Prostate gland (tissue), 2 donors: Measurements from ENCODE around the gene S100PBP. TPM values are rescaled to one million over a fixed set of nuclear protein-coding genes. Genes with fewer than 3 reads are reported as not detected.

Source experiments
- DNase-seq: peaks from one replicate; pipeline ENCODE4 v3.0.0-alpha.2; 2019; ENCODE audit warnings: low spot score
- H3K27ac ChIP-seq, 2 donors: fragments of 200-600 bp; sonication (generic); 2 replicates each; pipeline ENCODE4 v1.5.1; 2017 to 2019
- H3K27me3 ChIP-seq: fragments of 200-600 bp; sonication (generic); replicated peaks from 2 replicates; pipeline ENCODE4 v1.5.1; 2019; ENCODE audit not compliant: insufficient read depth
- H3K36me3 ChIP-seq, 2 donors: fragments of 200-600 bp; sonication (generic); 1 replicate in 1 of 2; 2 replicates in 1 of 2; pipeline versions ENCODE4 v1.5.1 to v1.8.1; 2017 to 2019
- H3K4me1 ChIP-seq: fragments of 200-600 bp; sonication (generic); replicated peaks from 2 replicates; pipeline ENCODE4 v1.5.1; 2019
- H3K4me3 ChIP-seq, 2 donors: fragments of 200-600 bp; sonication (generic); 2 replicates each; pipeline ENCODE4 v1.5.1; 2017 to 2019
- H3K9me3 ChIP-seq: fragments of 200-600 bp; sonication (generic); 2 replicates; pipeline ENCODE4 v1.5.1; 2017
- CTCF ChIP-seq, 4 experiments: fragments of 200-600 bp in 2 of 4; fragments of 450-650 bp in 2 of 4; sonication (generic) in 2 of 4; IDR thresholded peaks; 1 replicate in 3 of 4; 2 replicates in 1 of 4; pipeline ENCODE4 v1.5.1; 2016 to 2019; ENCODE audit warnings: antibody characterized with exemption in 4 of 4, mild to moderate bottlenecking in 2 of 4, moderate library complexity in 2 of 4
- POLR2A ChIP-seq: fragments of 450-650 bp; IDR thresholded peaks from one replicate; pipeline ENCODE4 v1.6.1; 2016; ENCODE audit warnings: antibody characterized with exemption, mild to moderate bottlenecking
- POLR2AphosphoS5 ChIP-seq: sonication (generic); formaldehyde crosslinking; IDR thresholded peaks from one replicate; pipeline ENCODE4 v1.6.1; 2017; ENCODE audit warnings: antibody characterized with exemption
- WGBS: methylation state at CpG from one replicate; pipeline ENCODE4 v1.1.5; 2018; 5-methylcytosine and 5-hydroxymethylcytosine counted together
- intact Hi-C: fragments of 100-400 bp; cut with DNase I; formaldehyde crosslinking; loops from one replicate; pipeline ENCODE4 v1.14.2; 2022
- total RNA-seq, 2 donors: library from RNA; depleted of rRNA; stranded (reverse); fragments of >200 nt; gene quantifications; one replicate each; pipeline ENCODE4 v1.1.0, GENCODE V29; 2016

Gene S100PBP
- total RNA-seq, 2 donors from 2014 or later, result 27.1 to 72.5 TPM

GRCh38 chr1:32881871-32882850 is 64.7 kb downstream of the S100PBP start:
- Histone ChIP-seq H3K36me3 (no peaks in the 10 kb centered on the region), H3K9me3 (no peaks in the 10 kb centered on the region), H3K27ac (no peak overlapping the region), H3K27me3 (peaks cover 9% of the 10 kb centered on the region), H3K4me3 (no peak overlapping the region), H3K4me1 (no peaks in the 10 kb centered on the region)
- 32% methylated on average over 22 of the region's 22 CpGs for WGBS
- no peak for DNase-seq
- intact Hi-C loops, result no loop called here
- TF ChIP-seq POLR2AphosphoS5 (no peak), CTCF (IDR thresholded peaks at IDR 0.05) (no peak), POLR2A (no peak)

DNA sequence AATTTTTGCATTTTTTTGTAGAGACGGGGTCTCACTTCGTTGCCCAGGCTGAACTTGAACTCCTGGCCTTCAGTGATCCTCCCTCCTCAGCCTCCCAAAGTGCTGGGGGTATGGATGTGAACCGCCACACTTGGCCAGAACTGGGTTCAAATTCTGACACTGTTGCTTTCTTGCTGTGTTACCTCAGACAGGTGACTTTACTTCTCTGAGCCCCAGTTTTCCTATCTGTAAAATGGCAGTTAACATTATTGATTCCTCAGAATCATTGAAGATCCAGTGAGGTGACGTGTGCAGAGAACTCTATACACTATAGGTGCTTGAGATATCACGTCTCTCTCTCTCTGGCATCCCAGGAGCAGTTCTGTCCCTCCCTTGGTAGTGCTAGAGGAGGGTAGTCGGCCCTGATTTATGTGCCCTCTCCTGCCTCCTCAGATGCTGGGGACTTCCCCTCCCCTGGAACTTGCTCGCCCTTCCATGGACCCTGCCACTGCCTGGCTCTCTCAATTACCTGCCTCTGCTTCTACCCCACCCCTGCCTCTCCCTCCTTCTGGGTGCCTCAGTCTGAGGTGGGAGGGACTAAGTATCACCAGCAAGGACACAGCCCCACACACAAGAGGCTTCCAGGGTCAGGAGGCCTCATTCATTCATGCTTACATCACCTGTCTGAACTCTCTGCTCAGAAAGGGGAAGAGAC is 66.0 kb downstream of the S100PBP start:
- WGBS, result 75% methylated on average over 7 of the region's 7 CpGs
- no peaks in the 10 kb centered on the region for H3K4me1 ChIP-seq
- DNase-seq, result no peak
- intact Hi-C loops, result no loop called here
- H3K27me3 ChIP-seq, result peaks cover 16% of the 10 kb centered on the region
- TF ChIP-seq CTCF (IDR thresholded peaks at IDR 0.05), result no peak
- no peak for TF ChIP-seq POLR2A
- no peak for TF ChIP-seq POLR2AphosphoS5
- H3K4me3 ChIP-seq, result no peak overlapping the region
- no peaks in the 10 kb centered on the region for H3K9me3 ChIP-seq
- H3K36me3 ChIP-seq, result no peaks in the 10 kb centered on the region
- H3K27ac ChIP-seq, result no peak overlapping the region

DNA sequence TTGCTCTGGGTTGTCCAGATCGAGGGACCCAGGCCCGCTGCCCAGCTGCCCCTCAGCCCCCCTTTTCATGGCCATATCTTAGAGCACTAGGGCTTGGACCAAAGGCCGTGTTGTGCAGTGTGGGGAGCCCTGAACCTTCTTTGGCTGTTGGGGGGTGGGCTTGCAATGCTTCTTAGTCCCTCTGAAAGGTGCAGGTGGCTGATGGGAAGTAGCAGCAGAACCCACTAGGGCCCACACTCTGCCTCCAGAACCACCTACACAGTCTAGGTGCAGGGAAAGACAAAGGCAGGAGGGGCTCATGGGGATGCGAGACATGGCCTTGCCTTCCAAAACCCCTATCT is 66.5 kb downstream of the S100PBP start:
- intact Hi-C loops, result no loop called here

DNA sequence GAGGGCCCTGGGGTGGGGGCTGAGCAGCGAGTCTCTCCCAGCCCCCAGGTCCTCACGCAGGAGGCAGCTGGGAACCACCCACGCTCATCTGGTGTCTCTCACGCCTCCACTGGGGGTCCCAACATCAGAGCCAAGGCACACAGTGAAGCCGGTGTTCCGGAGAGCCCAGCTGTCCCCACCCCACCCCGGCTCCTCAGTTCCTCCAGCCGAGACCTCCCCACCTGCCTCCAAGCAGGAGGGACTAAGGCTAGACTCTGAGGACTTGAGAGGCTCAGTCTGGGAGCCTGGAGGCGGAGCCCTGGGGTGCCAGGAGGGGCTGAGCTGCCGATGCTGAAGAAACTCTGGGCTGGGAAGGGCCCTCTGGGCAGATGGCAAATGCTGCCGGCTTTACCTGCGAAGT is 67.3 kb downstream of the S100PBP start:
- TF ChIP-seq POLR2AphosphoS5 (no peak), POLR2A (no peak), CTCF (IDR thresholded peaks at IDR 0.05) (no peak)
- no peak for DNase-seq
- WGBS, result 46% methylated on average over 11 of the region's 12 CpGs
- Histone ChIP-seq H3K27me3 (peaks cover 22% of the 10 kb centered on the region), H3K27ac (no peak overlapping the region), H3K9me3 (no peaks in the 10 kb centered on the region), H3K36me3 (no peaks in the 10 kb centered on the region), H3K4me1 (no peaks in the 10 kb centered on the region), H3K4me3 (no peak overlapping the region)
- intact Hi-C loops, result no loop called here

More for the DNA sequence above, 66.5 kb downstream of the S100PBP start:
- no peaks in the 10 kb centered on the region for H3K4me1 ChIP-seq
- 63% methylated on average over 4 of the region's 4 CpGs for WGBS
- no peak for TF ChIP-seq CTCF (IDR thresholded peaks at IDR 0.05)
- TF ChIP-seq POLR2A, result no peak
- no peak for TF ChIP-seq POLR2AphosphoS5
- H3K4me3 ChIP-seq, result no peak overlapping the region
- DNase-seq, result no peak
- no peaks in the 10 kb centered on the region for H3K9me3 ChIP-seq
- no peak overlapping the region for H3K27ac ChIP-seq
- peaks cover 20% of the 10 kb centered on the region for H3K27me3 ChIP-seq
- no peaks in the 10 kb centered on the region for H3K36me3 ChIP-seq
